HK-2 (cell line): ENCODE measurements around the gene SLC12A6.

Source experiments
- DNase-seq: peaks from one replicate; pipeline ENCODE4 v3.0.0-alpha.2; 2018; ENCODE audit not compliant: unreplicated experiment

SLC12A6 gene

DNA sequence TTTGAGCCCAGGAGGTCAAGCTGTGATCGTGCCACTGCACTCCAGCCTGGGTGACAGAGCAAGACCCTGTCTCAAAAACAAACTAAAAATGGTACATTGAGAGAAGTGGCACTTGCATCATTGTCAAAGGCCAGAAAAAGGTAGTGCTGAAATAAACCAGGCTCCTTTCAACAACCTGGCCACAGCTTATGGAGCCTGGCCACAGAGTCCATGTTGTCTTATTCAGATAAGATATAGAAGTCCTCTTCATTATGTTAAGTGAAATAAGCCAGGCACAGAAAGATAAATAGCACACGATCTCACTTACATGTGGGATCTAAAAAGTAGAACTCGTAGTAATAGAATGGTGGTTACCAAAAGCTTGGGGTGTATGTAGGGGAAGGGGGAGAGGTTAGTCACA, 78.0 kb downstream of the SLC12A6 start:
- DNase-seq = no peak

DNA sequence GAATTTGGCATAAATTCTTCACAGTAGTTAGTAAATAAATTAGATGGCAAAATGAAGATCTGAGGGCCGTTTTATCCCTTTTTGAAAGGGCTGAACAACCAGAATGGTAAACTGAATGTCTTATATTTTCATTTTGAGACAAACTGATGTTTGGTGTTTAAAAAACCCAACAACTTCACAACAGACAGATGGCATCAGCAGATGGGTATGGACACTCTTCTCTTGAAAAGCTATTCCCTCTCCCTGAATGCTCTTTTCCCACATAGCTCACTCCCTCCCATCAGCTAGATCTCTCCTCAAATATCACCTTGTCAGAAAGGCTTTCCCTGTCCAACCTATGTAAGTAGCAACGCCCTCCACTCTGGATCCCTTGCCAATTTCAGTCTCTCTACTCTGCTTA, 79.4 kb downstream of the SLC12A6 start:
- DNase-seq = no peak

DNA sequence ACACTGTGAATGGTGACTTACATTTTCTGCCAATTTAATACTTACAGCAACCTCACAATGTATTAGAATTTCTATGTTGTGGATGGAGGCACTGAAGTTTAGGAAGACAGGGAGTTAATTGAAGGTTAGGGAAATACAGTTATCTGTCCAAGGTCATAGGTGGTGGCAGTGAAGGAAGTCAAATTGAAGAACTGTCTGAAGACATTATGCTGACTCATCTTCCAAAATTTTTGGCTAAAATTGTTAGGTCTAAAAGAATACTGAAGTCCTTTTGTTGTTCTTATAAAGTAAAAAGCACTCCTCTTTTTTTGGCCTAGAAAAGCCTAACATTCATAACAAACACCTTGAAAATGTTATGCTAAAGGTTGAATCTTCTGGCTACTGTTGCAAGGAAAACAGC, 85.0 kb downstream of the SLC12A6 start:
- no peak for DNase-seq

DNA sequence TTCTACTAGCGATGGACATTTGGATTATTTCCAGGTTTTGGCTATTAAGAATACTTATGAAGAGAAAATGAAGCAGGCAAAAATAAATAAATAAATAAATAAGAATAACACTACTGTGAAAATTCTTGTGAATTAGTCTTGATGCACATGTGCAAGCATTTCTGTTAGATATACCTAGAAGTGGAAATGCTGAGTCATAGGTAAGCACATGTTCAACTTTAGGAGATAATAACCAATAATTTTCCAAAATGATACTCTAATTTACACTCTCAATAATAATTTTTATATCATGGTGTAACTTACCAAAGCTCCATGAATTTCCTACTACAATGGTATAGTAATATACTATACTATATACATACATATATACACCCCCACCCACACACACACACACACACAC, 89.4 kb downstream of the SLC12A6 start:
- no peak for DNase-seq

DNA sequence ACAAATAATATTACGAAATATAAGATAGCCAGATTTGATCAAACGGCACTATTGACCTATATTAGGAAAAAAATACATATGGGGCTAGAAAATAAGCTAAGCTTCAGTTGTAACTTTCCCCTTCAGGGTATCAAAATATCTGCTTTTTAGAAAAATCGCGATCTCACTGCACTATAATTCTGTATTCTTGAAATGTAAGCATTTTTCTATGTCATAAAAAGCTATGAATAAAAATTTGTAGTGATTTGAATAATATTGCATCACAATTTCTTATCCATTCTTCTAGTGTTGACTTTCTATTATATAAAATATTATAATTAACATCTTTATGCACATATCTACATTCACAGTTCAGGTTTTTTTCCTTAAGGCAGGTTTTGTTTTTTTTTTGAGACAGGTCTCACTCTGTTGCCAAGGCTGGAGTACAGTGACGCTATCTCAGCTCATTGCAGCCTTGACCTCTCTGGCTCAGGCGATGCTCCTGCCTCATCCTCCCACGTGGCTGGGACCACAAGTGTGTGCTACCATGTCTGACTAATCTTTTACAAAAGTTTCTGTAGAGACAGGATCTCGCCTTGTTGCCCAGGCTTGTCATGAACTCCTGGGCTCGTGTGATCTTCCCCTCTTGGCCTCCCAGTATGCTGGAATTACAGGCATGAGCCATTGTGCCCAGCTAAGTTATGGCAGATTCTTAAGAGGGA, 91.2 kb downstream of the SLC12A6 start:
- DNase-seq = no peak

DNA sequence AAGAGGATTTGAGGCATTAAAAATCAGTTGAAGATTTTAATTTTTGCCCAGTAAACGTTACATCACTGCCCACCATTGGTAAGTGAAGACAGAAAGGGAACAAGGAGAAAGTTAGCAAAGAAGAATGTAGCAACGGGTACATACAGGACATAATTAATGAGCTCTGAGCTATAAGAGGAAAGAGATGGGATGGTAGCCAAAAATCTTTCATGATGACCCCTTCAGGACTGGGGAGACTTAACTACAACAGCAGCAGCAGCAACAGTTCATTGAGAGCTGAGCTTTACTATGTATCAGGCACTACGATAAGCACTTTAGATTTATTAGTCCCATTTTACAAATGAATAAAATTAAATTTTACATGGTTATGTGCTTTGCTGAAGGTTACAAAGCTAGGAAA, 94.4 kb downstream of the SLC12A6 start:
- DNase-seq = no peak

DNA sequence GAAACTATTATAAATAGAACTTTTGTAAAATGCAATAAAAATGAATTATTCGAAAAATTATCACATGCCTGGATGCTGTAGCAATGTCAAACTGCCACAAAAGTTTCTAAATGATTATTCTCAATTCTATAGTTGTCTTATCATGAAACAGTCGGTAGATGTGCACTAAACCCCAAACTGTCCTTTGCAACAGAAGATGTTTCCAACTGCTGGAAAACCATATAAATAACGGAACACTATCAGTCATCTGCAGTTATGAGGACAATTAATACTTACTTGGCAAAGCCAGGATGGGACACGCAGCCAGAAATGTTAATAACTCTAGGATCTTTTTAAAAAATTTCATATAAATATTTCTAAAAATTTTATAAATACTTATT, 95.3 kb downstream of the SLC12A6 start:
- no peak for DNase-seq

DNA sequence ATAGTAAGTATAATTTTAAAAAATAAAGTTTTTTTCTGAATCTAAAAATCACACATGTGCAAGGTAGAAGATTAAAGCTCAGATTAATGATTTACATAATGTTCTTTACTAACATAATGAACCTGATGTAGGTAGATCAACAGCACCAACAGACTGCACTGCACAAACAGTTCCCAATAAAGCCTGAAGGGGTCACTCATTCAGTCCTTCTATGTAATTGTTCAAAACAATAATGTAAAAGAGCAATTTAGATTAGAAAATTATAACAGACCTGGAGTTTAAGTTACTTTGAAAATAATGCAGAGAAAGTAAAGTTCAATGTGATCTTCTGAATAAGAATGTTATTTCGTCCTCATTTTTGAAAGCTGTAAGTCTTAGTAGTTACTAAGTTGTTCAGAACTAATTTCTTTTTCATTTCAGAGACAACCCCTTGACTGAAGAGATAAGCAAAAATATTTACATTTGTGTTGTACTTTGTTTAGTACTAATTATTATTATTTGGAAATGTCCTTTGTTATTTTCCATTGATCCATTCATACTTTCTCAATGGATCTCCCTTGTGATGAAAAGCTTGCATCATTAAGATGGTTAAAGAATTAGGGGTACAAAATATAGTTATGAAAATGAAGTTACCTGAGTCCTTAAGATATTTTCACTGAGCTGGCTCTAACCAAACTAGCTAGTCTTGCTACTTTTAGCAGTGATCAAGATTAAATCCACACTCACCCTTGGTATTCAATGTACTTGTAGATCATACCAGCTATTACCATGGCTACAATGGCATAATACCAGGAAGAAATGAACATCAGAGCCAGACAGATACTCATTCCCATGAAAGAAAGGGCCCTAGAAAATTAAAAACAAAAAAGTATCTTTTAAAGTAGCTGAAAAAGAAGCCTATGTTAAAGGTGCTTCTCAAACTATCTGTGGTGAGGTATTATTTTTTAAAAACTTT, 95.9 kb downstream of the SLC12A6 start:
- DNase-seq = no peak

DNA sequence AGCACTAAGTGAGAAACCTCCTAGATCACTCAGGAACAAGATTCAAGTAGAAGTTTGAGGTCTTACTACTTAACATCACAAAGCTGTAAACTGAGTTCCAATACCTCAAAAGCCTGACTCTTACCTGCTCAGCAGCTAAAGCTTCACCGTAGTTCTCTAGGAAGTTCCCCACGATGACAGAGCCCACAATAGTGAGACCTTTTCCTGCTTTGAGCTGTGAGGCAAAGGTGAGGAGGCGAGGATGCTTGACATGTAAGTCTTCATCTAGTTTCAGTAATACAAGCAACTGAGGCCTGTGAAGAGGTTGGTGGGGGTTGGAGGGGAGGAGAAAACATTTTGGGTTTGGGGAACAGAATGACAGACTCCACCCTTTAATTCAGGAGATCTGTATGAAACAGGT, 97.0 kb downstream of the SLC12A6 start:
- DNase-seq = no peak

DNA sequence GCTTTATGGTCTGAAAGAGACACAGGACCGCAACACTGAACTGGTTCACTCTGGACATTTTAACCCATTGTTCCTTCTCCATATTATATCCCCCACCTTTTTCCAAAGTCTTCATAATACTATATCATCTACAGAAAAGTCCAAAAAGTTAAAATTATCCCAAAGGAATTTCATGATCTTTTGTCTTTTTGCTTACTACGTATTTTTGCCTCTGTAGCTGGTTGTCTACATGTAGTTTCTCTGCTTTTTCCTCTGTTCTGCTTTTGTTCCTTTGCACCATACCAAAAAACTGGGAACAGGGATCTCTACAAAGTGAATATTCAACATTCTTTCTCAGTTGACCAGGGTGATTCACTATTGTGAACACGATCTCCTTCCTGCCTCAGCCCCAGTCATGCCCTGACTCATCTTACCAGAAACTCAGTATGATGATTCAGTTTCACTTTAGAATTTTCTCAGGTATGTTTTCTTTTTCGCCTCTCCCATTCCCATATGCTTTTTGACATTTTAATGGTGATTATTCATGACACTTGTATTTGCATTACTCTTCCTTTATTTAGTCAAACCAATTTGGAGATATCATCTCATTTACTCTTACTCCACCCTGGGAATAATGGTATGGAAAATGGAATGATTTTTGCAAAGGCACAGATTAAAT, 98.3 kb downstream of the SLC12A6 start:
- DNase-seq = peak; percentile 20

DNA sequence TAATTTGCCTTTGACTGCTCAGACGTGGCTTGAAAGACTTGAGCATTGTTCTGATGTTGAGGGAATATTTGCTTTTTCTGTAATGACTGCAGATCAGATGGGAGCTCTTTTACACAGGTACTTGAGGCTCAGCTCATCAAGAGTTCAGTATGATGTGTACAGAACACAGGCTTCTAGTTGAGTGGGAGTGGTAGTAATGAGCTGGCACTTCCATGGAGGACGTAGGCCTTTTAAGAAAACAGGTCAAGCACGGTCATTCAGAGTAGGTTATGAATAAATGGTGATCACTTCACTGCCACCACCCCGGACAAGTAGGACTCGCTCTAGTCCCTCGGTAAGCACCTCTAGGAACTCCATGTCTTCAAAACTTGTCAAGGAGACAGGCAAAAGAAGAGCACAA, 104.0 kb downstream of the SLC12A6 start:
- DNase-seq = no peak

DNA sequence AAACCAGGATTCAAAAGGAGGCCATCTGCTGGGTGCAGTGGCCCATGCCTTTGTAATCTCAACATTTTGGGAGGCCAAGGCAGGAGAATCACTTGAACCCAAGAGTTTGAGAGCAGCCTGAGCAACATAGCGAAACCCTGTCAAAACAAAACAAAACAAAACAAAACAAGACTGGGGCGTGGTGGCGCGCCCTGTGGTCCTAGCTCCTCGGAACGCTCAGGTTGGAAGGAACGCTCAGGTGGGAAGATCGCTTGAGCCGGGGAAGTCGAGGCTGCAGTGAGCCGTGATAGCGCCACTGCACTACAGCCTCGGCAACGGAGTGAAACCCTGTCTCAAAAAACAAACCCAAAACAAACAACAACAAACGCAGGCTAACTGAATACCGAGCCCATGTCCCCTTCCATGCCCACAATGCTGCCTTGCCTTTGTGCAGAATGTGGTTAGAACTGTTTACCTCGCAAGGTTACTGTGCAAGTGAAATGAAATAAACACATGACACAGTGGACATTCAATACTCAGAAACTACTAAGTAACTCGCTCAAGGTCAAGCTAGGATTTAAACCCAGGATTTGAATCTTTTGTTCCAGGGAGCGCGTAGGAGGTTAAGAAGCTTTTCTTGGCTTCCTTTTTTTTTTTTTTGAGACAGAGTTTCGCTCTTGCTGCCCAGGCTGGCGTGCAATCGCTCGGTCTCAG, 113.5 kb downstream of the SLC12A6 start:
- DNase-seq = no peak

DNA sequence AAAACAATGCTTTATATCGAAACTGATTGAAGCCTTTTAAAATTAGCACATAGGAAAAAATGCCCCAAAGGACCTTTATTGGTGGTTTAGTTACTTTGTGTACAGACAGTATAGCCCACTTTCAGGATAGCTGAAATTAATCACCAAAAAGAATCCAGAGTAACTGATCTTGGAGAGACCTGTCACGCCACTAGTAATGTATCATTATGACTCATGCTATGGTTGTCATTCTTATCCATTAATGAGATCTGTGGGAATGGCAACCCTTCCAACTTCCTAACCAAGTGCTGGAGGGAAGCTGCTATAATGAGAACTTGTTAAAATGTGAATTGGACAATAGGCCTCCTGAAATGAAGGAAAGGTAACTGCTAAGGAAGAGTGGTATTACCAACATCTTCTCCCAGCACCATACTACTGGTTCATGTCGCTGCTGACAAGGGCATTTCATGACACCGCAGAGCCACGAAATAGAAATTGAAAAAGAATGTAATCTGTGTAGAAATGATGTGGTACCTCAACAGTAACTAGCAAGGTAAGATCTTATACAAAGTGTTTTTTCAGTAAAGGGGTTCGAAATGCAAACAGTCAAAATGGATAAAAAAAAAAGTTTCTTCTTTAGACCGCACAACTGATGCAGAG, 119.9 kb downstream of the SLC12A6 start:
- no peak for DNase-seq

DNA sequence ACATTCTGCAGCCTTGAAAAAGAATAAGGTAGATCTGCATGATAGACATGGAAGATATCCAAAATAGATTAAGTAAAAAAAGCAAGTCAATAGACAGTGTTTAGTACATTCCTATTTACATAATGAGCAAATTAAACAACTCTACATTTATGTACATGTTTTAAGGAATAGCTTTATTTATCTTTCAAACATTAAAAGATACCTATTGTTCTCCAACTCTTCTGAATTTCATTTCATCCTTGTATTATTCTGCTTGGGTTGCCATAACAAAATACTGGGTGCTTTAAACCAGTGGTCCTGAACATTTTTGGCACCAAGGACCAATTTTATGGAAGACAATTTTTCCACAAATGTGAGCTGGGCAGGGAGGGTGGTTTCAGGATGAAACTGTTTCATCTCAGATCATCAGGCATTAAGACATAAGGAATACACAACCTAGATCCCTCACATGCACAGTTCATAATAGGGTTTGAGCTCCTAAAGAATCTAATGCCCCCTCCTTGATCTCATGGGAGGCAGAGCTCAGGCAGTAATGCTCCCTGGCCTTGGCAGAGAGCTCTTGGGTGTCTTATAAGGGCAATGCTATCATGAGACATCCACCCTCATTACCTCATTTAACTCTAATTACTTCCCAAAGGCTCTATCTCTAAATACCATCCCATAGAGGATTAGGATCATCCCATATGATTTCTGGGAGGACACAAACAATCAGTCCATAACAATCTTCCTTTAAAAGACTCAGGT, 120.9 kb downstream of the SLC12A6 start:
- DNase-seq = no peak

DNA sequence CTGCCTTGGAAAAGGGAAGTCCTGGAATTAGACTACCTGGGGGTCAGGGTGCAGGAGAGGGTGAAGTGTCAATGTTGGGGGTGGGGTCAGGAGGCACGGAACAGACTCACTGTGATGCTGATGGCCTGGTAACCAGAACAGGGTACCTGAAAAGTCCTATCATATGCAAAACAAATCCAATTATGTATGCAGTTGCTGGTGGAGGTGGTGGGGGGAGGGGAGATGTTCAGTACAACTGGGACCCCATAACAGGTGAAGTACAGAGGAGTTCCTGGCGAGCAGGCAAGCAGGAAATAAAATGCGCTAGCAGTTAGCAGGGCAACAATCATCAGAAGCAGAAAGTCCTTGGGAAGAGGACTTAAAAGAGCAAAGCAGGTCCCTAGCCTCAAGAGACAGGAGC, 123.4 kb downstream of the SLC12A6 start:
- no peak for DNase-seq

DNA sequence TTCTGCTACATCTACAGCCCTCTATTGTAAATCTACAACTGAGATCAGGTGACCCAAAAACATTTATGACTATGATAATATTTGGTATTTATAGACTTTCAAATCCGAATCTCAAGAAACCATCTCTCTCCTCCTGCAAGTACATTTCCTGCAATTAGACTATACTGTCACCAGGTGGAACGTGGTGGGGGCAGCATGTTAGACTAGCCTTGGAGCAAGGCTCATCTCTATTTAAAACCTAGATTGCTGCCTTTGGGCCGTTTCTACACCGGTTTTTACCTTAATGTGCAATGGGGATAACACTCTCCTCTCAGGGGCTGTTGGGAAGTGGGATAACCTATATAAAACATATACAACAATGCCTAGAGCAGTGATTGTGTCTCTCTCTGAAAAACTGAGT, 123.9 kb downstream of the SLC12A6 start:
- DNase-seq = no peak

DNA sequence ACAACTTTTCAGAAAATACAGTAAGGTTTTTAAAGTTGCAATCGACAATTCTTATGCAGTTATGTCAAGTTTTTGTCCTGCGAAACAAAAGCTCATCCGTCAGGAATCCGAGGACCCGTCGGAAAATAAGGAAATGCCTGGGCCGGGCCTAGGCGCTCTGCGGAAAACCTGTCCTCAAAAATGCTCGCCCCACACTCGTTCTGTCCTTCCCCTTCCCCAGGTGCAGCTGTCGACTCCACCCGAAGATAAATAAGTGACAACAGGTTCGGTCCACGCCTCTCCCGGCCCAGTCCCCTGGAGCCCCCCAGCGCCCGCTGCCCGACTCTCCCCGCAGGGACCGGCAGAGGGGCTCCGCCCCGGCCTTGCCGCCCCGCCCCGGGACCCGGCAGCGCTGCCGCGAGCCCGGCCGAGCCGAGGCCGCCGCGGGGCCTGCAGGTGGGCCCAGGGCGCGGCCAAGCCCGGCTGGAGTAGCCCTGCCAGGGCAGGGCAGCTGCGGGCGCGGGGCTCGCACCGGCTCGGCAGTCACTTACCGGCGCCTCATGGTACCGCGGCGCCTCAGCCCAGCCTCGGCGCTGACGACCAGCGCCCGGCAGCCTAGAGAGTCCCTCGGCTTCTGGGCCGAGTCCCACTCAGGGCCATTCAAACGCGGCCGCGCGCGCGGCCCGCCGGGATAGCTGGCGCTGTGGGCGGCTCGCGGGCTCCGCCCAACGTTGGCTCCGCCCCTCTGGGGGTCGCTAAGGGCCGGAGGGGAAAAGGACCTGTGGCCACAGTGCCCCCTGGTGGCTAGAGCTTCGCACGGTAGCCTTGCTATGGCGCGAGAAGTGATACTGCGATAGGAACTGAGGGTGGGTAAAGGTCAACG, 127.9 kb downstream of the SLC12A6 start, which contains the start of gene KATNBL1:
KATNBL1 (minus strand) TSS at position 676 of the 862 bp plus-strand sequence. CDS start 46,420 bp downstream, outside the sequence.
- DNase-seq = peak; percentile 93

DNA sequence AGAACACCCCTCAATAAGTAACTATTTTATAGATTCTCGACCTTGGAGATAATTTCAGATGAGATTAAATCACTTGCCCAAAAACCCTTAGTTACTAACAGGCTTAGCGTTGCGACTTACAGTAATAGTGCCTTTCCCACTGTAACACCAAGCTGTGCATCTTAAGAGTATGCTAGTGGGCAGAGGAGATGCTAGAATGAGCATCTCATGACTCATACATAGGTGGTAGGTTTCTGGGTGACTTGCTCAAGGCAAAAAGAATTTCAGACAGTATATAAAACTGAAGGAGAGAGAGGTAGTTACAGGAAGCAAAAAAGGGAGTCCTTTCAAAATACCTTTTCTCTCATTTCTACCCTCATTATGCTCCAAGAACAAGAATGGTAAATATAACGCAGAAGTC, 131.6 kb downstream of the SLC12A6 start:
- DNase-seq = no peak

DNA sequence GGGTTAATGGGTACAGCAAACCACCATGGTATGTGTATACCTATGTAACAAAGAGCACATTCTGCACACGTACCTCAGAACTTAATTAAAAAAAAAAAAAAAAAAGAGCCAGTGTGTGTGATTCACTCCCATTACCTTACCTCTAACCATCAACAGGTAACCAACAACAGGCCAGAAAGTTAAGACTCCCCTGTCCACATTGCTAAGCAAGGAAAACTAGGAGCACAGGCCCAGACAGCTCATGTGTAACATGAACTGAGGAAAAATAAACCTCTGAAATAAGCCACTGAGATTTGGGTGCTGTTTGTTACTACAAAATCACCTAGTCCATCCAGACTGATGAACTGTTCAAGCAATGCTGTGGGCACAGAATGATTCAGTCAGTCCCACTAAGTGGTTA, 133.6 kb downstream of the SLC12A6 start:
- no peak for DNase-seq

DNA sequence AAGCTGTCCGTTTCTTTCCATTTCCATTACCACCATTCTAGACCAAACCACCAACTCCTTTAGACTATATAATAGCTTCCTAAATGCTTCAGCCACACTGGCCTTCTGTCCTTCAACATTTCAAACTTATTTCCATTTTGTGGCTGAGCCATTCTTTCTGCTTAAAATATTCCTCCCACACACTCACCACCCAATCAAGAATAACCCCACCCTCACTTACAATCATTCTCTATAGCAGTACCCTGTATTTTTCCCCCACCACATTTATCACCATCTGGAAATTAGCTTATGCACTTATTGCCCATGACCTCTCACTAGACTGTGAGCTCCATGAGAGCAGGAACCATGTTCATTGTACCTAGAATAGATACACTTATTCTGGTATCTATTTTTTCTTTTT, 134.3 kb downstream of the SLC12A6 start:
- DNase-seq = no peak
